Spleen (tissue), 11 donors: ENCODE results near the gene PLXNA2. TPM values are rescaled to one million over a fixed set of nuclear protein-coding genes. Genes with fewer than 3 reads are reported as not detected.

Experiments
- DNase-seq: peaks from one replicate; pipeline ENCODE4 v3.0.0-alpha.2; 2020
- H3K27ac ChIP-seq, 8 donors: fragments of 200-600 bp; sonication (generic) in 7 of 8; 1 replicate in 4 of 8; 2 replicates in 4 of 8; pipeline versions ENCODE4 v1.5.0 to v1.8.0; 2016 to 2021; ENCODE audit warnings: inconsistent platforms in 4 of 8, mild to moderate bottlenecking in 4 of 8, moderate library complexity in 1 of 8
- H3K27me3 ChIP-seq, 7 donors: fragments of 200-600 bp; sonication (generic) in 6 of 7; replicated peaks in 1 of 7; 1 replicate in 4 of 7; 2 replicates in 3 of 7; pipeline versions ENCODE4 v1.5.0 to v1.8.0; 2016 to 2021; ENCODE audit warnings: inconsistent platforms in 3 of 7, mild to moderate bottlenecking in 1 of 7
- H3K36me3 ChIP-seq, 6 donors: fragments of 200-600 bp; sonication (generic) in 5 of 6; 1 replicate in 4 of 6; 2 replicates in 2 of 6; pipeline versions ENCODE4 v1.5.0 to v1.8.0; 2016 to 2021; ENCODE audit warnings: inconsistent platforms in 2 of 6
- H3K4me1 ChIP-seq, 6 donors: fragments of 200-600 bp; sonication (generic) in 5 of 6; 1 replicate in 3 of 6; 2 replicates in 3 of 6; pipeline versions ENCODE4 v1.5.0 to v1.8.0; 2016 to 2021; ENCODE audit warnings: inconsistent platforms in 3 of 6
- H3K4me3 ChIP-seq, 8 donors: fragments of 200-600 bp; sonication (generic) in 7 of 8; 1 replicate in 4 of 8; 2 replicates in 4 of 8; pipeline versions ENCODE4 v1.5.0 to v1.8.0; 2016 to 2021; ENCODE audit warnings: inconsistent platforms in 4 of 8, mild to moderate bottlenecking in 4 of 8, moderate library complexity in 2 of 8
- H3K9me3 ChIP-seq, 8 donors: fragments of 200-600 bp; sonication (generic) in 7 of 8; 1 replicate in 4 of 8; 2 replicates in 4 of 8; pipeline versions ENCODE4 v1.5.0 to v1.8.0; 2016 to 2021; ENCODE audit warnings: inconsistent platforms in 4 of 8
- POLR2A ChIP-seq, 3 donors: fragments of 450-650 bp; IDR thresholded peaks; one replicate each; pipeline ENCODE4 v1.5.1; 2017; ENCODE audit warnings: antibody characterized with exemption in 3 of 3, mild to moderate bottlenecking in 1 of 3
- POLR2AphosphoS5 ChIP-seq, 3 donors: sonication (generic); formaldehyde crosslinking; IDR thresholded peaks; one replicate each; pipeline ENCODE4 v1.5.1; 2017; ENCODE audit warnings: antibody characterized with exemption in 3 of 3
- WGBS, 5 donors: extraction: QIAGEN DNeasy Blood & Tissue Kit in 3 of 5; methylation state at CpG; one replicate each; pipeline versions ENCODE4 v1.1.5 to v1.1.7; 2013 to 2018; 5-methylcytosine and 5-hydroxymethylcytosine counted together
- intact Hi-C: fragments of 100-400 bp; cut with DNase I; formaldehyde crosslinking; loops from one replicate; pipeline ENCODE4 v1.15.0; 2023; ENCODE audit warnings: low total_unique reads
- polyA plus RNA-seq, 3 donors: library from polyadenylated mRNA; stranded (reverse); fragments of 200-250 nt; gene quantifications; one replicate each; pipeline ENCODE4 v1.2.1, GENCODE V29; 2013
- total RNA-seq, 7 donors: library from RNA; depleted of rRNA in 3 of 7; stranded (reverse); fragments of >200 nt in 3 of 7; fragmentation: NEBNext Ultra II Directional in 4 of 7; extraction: Animal tissue kit (Norgen Biotek cat#: 25700) in 4 of 7; gene quantifications; one replicate each; pipeline versions ENCODE4 v1.1.0 to v1.2.1, GENCODE V29; 2016 to 2021
- TF ChIP-seq, protein P1 (sequence below), 11 experiments: fragments of 200-600 bp in 7 of 11; fragments of 450-650 bp in 4 of 11; sonication (generic) in 4 of 11; IDR thresholded peaks in 8 of 11; conservative IDR thresholded peaks in 3 of 11; 1 replicate in 7 of 11; 2 replicates in 4 of 11; pipeline versions ENCODE4 v1.4.0 to v1.8.0; 2016 to 2021; ENCODE audit warnings: antibody characterized with exemption in 11 of 11, inconsistent platforms in 4 of 11, mild to moderate bottlenecking in 1 of 11
- donor health status: healthy with polysubstance abuse.
- donor health status: DM: no; HTN: no; CAD: no; lungs with moderate emphysema.
- donor health status: DM: no; HTN: no; CAD: no.
- donor health status: Bipolar disorder and iron deficiency.
- donor health status: healthy.
- donor health status: DM: no; HTN: no; CAD: no.
- donor health status: DM: yes; HTN: yes; CAD: no.

Gene PLXNA2
- total and polyA plus RNA-seq, 10 donors, result 0.93 to 16.9 (median 7.0) TPM

GRCh38 chr1:208217781-208218180 is 26.4 kb downstream of the PLXNA2 start:
- no peak for DNase-seq
- Histone ChIP-seq H3K9me3 (no peaks in the 10 kb centered on the region), H3K27ac (peak overlapping the region in 1 of 8 donors; percentile 65), H3K27me3 (no peaks in the 10 kb centered on the region), H3K36me3 (peaks cover 0 to 18% (median 5%) of the 10 kb centered on the region in 6 donors), H3K4me3 (no peak overlapping the region), H3K4me1 (peaks cover 0 to 45% (median 17%) of the 10 kb centered on the region in 6 donors)
- intact Hi-C loops, result no loop called here
- TF ChIP-seq, protein P1, sequence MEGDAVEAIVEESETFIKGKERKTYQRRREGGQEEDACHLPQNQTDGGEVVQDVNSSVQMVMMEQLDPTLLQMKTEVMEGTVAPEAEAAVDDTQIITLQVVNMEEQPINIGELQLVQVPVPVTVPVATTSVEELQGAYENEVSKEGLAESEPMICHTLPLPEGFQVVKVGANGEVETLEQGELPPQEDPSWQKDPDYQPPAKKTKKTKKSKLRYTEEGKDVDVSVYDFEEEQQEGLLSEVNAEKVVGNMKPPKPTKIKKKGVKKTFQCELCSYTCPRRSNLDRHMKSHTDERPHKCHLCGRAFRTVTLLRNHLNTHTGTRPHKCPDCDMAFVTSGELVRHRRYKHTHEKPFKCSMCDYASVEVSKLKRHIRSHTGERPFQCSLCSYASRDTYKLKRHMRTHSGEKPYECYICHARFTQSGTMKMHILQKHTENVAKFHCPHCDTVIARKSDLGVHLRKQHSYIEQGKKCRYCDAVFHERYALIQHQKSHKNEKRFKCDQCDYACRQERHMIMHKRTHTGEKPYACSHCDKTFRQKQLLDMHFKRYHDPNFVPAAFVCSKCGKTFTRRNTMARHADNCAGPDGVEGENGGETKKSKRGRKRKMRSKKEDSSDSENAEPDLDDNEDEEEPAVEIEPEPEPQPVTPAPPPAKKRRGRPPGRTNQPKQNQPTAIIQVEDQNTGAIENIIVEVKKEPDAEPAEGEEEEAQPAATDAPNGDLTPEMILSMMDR (IDR thresholded peaks at IDR 0.05 in 8 of 11, conservative IDR thresholded peaks at IDR 0.05 in 3 of 11), result no peak
- no peak for TF ChIP-seq POLR2A (IDR thresholded peaks at IDR 0.05)
- TF ChIP-seq POLR2AphosphoS5 (IDR thresholded peaks at IDR 0.05), result no peak
- WGBS, 5 donors, result 81 to 94% (median 87%) methylated on average over 9 to 10 of the region's 10 CpGs

GRCh38 chr1:208216806-208217205 is 27.4 kb downstream of the PLXNA2 start:
- TF ChIP-seq, protein P1 (IDR thresholded peaks at IDR 0.05 in 8 of 11, conservative IDR thresholded peaks at IDR 0.05 in 3 of 11), result no peak
- TF ChIP-seq POLR2AphosphoS5 (IDR thresholded peaks at IDR 0.05) (no peak), POLR2A (IDR thresholded peaks at IDR 0.05) (no peak)
- no peak for DNase-seq
- Histone ChIP-seq H3K27ac (no peak overlapping the region), H3K27me3 (no peaks in the 10 kb centered on the region), H3K36me3 (peaks cover 0 to 18% (median 5%) of the 10 kb centered on the region in 6 donors), H3K4me1 (peaks cover 4 to 55% (median 26%) of the 10 kb centered on the region in 6 donors), H3K9me3 (no peaks in the 10 kb centered on the region), H3K4me3 (no peak overlapping the region)
- WGBS, 5 donors, result 94 to 98% (median 95%) methylated on average over 16 of the region's 16 CpGs
- intact Hi-C loops, result no loop called here

DNA sequence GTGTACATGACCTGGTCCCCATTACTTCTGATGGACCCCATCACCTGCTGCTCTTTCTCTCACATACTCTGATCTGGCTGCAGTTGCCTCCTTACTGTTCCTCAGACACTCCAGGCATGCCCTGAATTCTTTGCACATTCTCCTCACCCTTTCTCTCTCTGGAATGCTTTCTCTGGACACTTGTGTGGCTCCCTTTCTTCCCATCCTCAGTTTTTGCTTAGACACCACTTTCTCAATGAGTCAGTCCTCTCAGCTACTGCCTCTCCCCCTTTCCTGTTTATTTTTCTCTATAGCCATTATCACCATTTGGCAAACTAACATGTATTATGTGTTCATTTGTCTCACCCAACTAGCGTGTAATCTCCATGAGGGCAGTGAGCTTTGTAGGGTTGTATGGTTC is 28.1 kb downstream of the PLXNA2 start:
- no peak overlapping the region for H3K4me3 ChIP-seq
- intact Hi-C loops, result no loop called here
- H3K36me3 ChIP-seq, result peaks cover 0 to 18% (median 5%) of the 10 kb centered on the region in 6 donors
- H3K27ac ChIP-seq, result no peak overlapping the region
- DNase-seq, result no peak
- TF ChIP-seq POLR2AphosphoS5 (IDR thresholded peaks at IDR 0.05), result no peak
- TF ChIP-seq, protein P1 (IDR thresholded peaks at IDR 0.05 in 8 of 11, conservative IDR thresholded peaks at IDR 0.05 in 3 of 11), result no peak
- no peak for TF ChIP-seq POLR2A (IDR thresholded peaks at IDR 0.05)
- H3K4me1 ChIP-seq, result peaks cover 6 to 56% (median 28%) of the 10 kb centered on the region in 6 donors
- WGBS, 5 donors, result 81 to 100% (median 93%) methylated on average over 1 of the region's 1 CpG
- H3K9me3 ChIP-seq, result no peaks in the 10 kb centered on the region
- no peaks in the 10 kb centered on the region for H3K27me3 ChIP-seq

DNA sequence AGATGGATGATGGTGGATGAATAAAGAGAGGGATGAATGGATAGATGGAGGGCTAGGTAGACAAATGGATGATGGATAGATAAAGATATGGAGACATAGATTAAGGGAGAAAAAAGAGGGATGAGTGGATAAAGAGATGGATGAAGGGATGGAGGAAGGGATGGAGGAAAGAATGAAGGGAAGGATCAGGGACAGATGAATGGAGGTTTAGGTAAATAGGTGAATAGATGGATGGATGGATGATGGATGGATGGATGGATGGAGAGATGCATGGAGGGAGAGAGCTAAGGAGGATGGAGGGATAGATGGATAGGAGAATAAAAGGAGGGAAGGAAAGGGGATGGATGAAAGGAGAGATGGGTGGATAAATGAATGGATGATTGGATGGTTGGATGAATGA is 28.8 kb downstream of the PLXNA2 start:
- H3K36me3 ChIP-seq, result peaks cover 0 to 18% (median 5%) of the 10 kb centered on the region in 6 donors
- H3K9me3 ChIP-seq, result no peaks in the 10 kb centered on the region
- peaks cover 6 to 50% (median 28%) of the 10 kb centered on the region in 6 donors for H3K4me1 ChIP-seq
- no peak overlapping the region for H3K4me3 ChIP-seq
- H3K27me3 ChIP-seq, result no peaks in the 10 kb centered on the region
- no peak for DNase-seq
- intact Hi-C loops, result no loop called here
- H3K27ac ChIP-seq, result no peak overlapping the region
- TF ChIP-seq, protein P1 (IDR thresholded peaks at IDR 0.05 in 8 of 11, conservative IDR thresholded peaks at IDR 0.05 in 3 of 11), result no peak
- no peak for TF ChIP-seq POLR2A (IDR thresholded peaks at IDR 0.05)
- TF ChIP-seq POLR2AphosphoS5 (IDR thresholded peaks at IDR 0.05), result no peak
